ENCODE data around the gene MORC4.

The MORC4 gene

GRCh38 chrX:106952538-106952937, 47.5 kb downstream of the MORC4 start:
- no peak overlapping the region for H3K27ac ChIP-seq
- no peak for TF ChIP-seq ZFX (IDR thresholded peaks at IDR 0.05; ENCODE audit: borderline replicate concordance)
- TF ChIP-seq CTCF (IDR thresholded peaks at IDR 0.05), result no peak

- TF ChIP-seq CTCF (IDR thresholded peaks at IDR 0.05) (no peak), ZFX (IDR thresholded peaks at IDR 0.05; ENCODE audit: borderline replicate concordance) (no peak)
- H3K27ac ChIP-seq, result no peak overlapping the region
Observed at GRCh38 chrX:106952089-106952488, 47.9 kb downstream of the MORC4 start.

- no peak for TF ChIP-seq ZFX (IDR thresholded peaks at IDR 0.05; ENCODE audit: borderline replicate concordance)
- TF ChIP-seq CTCF (IDR thresholded peaks at IDR 0.05), result no peak
- no peak overlapping the region for H3K27ac ChIP-seq
Observed at GRCh38 chrX:106951230-106951629, 48.8 kb downstream of the MORC4 start.

GRCh38 chrX:106950381-106950780, 49.6 kb downstream of the MORC4 start:
- no peak for TF ChIP-seq ZFX (IDR thresholded peaks at IDR 0.05; ENCODE audit: borderline replicate concordance)
- no peak overlapping the region for H3K27ac ChIP-seq

GRCh38 chrX:106949366-106949765, 50.6 kb downstream of the MORC4 start:
- TF ChIP-seq CTCF (IDR thresholded peaks at IDR 0.05) (no peak), ZFX (IDR thresholded peaks at IDR 0.05; ENCODE audit: borderline replicate concordance) (no peak)
- no peak overlapping the region for H3K27ac ChIP-seq

- H3K27ac ChIP-seq, result no peak overlapping the region
Observed at GRCh38 chrX:106948641-106949040, 51.4 kb downstream of the MORC4 start.

GRCh38 chrX:106946464-106946863, 53.5 kb downstream of the MORC4 start:
- no peak overlapping the region for H3K27ac ChIP-seq
- TF ChIP-seq ZFX (IDR thresholded peaks at IDR 0.05; ENCODE audit: borderline replicate concordance) (no peak), CTCF (IDR thresholded peaks at IDR 0.05) (no peak)

More at GRCh38 chrX:106948641-106949040, 51.4 kb downstream of the MORC4 start:
- TF ChIP-seq ZFX (IDR thresholded peaks at IDR 0.05; ENCODE audit: borderline replicate concordance) (no peak), CTCF (IDR thresholded peaks at IDR 0.05) (no peak)

GRCh38 chrX:106940068-106940467, 59.9 kb downstream of the MORC4 start:
- no peak overlapping the region for H3K27ac ChIP-seq
- TF ChIP-seq ZFX (IDR thresholded peaks at IDR 0.05; ENCODE audit: borderline replicate concordance) (no peak), CTCF (IDR thresholded peaks at IDR 0.05) (no peak)
